ENCODE measurements around the gene SPRY4. TPM values are rescaled to one million over a fixed set of nuclear protein-coding genes. Genes with fewer than 3 reads are reported as not detected.

Gene SPRY4
- total and polyA plus RNA-seq, 4 donors = 2.7 to 9.6 (median 4.9) TPM

GRCh38 chr5:142368529-142368928 lies 43.7 kb upstream of the SPRY4 start:
- Histone ChIP-seq H3K36me3 (ENCODE audit: control insufficient read depth in 4 of 4, insufficient read depth in 3 of 4, low read depth in 1 of 4, low read length in 3 of 4) (no peaks in the 10 kb centered on the region), H3K9ac (ENCODE audit: low read depth in 1 of 2, low read length in 2 of 2) (no peak overlapping the region), H3K4me1 (ENCODE audit: control insufficient read depth in 4 of 4, insufficient read depth in 4 of 4, low read length in 3 of 4) (no peaks in the 10 kb centered on the region), H3K9me3 (ENCODE audit: control insufficient read depth in 4 of 4, low read length in 3 of 4) (no peaks in the 10 kb centered on the region), H3K27ac (ENCODE audit: low read depth in 1 of 2, low read length in 2 of 2) (no peak overlapping the region), H3K27me3 (ENCODE audit: control insufficient read depth in 4 of 4, insufficient read depth in 4 of 4, low read length in 3 of 4) (no peaks in the 10 kb centered on the region), H3K4me3 (ENCODE audit: low read depth in 1 of 3, low read length in 3 of 3) (no peak overlapping the region)
- 95% methylated on average over 2 of the region's 2 CpGs for WGBS
- TF ChIP-seq ATF3 (IDR thresholded peaks at IDR 0.05) (no peak), EGR1 (IDR thresholded peaks at IDR 0.05; ENCODE audit: low read depth in 2 of 2) (no peak), GABPA (IDR thresholded peaks at IDR 0.05 in 1 of 2, conservative IDR thresholded peaks at IDR 0.05 in 1 of 2) (no peak), SP1 (IDR thresholded peaks at IDR 0.05) (no peak), FOXA1 (IDR thresholded peaks at IDR 0.05) (no peak), RXRA (IDR thresholded peaks at IDR 0.05) (no peak), HNF4G (IDR thresholded peaks at IDR 0.05) (no peak), RAD21 (IDR thresholded peaks at IDR 0.05) (no peak), HNF4A (conservative IDR thresholded peaks at IDR 0.05) (no peak), JUND (IDR thresholded peaks at IDR 0.05) (no peak), YY1 (IDR thresholded peaks at IDR 0.05) (no peak), CTCF (IDR thresholded peaks at IDR 0.05; ENCODE audit: low read depth, low read length, missing input control) (no peak), NR2F2 (IDR thresholded peaks at IDR 0.05) (no peak), REST (IDR thresholded peaks at IDR 0.05) (no peak)
- DNase-seq (ENCODE audit: low spot score) = no peak

- TF ChIP-seq CTCF (IDR thresholded peaks at IDR 0.05; ENCODE audit: low read depth, low read length, missing input control) (no peak), MAX (IDR thresholded peaks at IDR 0.05) (no peak), FOXA1 (IDR thresholded peaks at IDR 0.05) (no peak), JUND (IDR thresholded peaks at IDR 0.05) (no peak), RAD21 (IDR thresholded peaks at IDR 0.05) (no peak), ZBTB33 (IDR thresholded peaks at IDR 0.05) (no peak), NR2F2 (IDR thresholded peaks at IDR 0.05) (no peak), REST (IDR thresholded peaks at IDR 0.05) (no peak), HNF4A (conservative IDR thresholded peaks at IDR 0.05) (no peak), ATF3 (IDR thresholded peaks at IDR 0.05) (no peak), SP1 (IDR thresholded peaks at IDR 0.05) (no peak), RXRA (IDR thresholded peaks at IDR 0.05) (no peak), HNF4G (IDR thresholded peaks at IDR 0.05) (no peak)
- Histone ChIP-seq H3K9ac (ENCODE audit: low read depth in 1 of 2, low read length in 2 of 2) (no peak overlapping the region), H3K4me1 (ENCODE audit: control insufficient read depth in 4 of 4, insufficient read depth in 4 of 4, low read length in 3 of 4) (peaks cover 0 to under 1% (median 0%) of the 10 kb centered on the region in 4 donors), H3K4me3 (ENCODE audit: low read depth in 1 of 3, low read length in 3 of 3) (no peak overlapping the region), H3K36me3 (ENCODE audit: control insufficient read depth in 4 of 4, insufficient read depth in 3 of 4, low read depth in 1 of 4, low read length in 3 of 4) (no peaks in the 10 kb centered on the region), H3K27me3 (ENCODE audit: control insufficient read depth in 4 of 4, insufficient read depth in 4 of 4, low read length in 3 of 4) (no peaks in the 10 kb centered on the region), H3K9me3 (ENCODE audit: control insufficient read depth in 4 of 4, low read length in 3 of 4) (no peaks in the 10 kb centered on the region), H3K27ac (ENCODE audit: low read depth in 1 of 2, low read length in 2 of 2) (no peak overlapping the region)
- DNase-seq (ENCODE audit: low spot score) = no peak
- WGBS = 92% methylated on average over 4 of the region's 4 CpGs
These were observed 41.2 kb upstream of the SPRY4 start for GRCh38 chr5:142366007-142366406.

All from liver (tissue), 9 donors.